ENCODE measurements around the gene ROCK2.

Gene ROCK2

GRCh38 chr2:11388262-11389051 is 44.0 kb upstream of the ROCK2 start:
- no peak for DNase-seq (ENCODE audit: low spot score)
- in situ Hi-C loops (cut with MboI; ENCODE audit: low sequenced_read_pairs, unreplicated experiment), result no loop called here
- TF ChIP-seq CTCF (IDR thresholded peaks at IDR 0.05; ENCODE audit: borderline replicate concordance, control extremely low read depth, extremely low read depth, insufficient read depth, missing control alignments), result no peak

- TF ChIP-seq CTCF (IDR thresholded peaks at IDR 0.05; ENCODE audit: borderline replicate concordance, control extremely low read depth, extremely low read depth, insufficient read depth, missing control alignments), result no peak
- DNase-seq (ENCODE audit: low spot score), result no peak
- in situ Hi-C loops (cut with MboI; ENCODE audit: low sequenced_read_pairs, unreplicated experiment), result no loop called here
Observed at GRCh38 chr2:11387843-11388242, 43.4 kb upstream of the ROCK2 start.

GRCh38 chr2:11387100-11387390 is 42.6 kb upstream of the ROCK2 start:
- TF ChIP-seq CTCF (IDR thresholded peaks at IDR 0.05; ENCODE audit: borderline replicate concordance, control extremely low read depth, extremely low read depth, insufficient read depth, missing control alignments), result no peak
- DNase-seq (ENCODE audit: low spot score), result no peak
- in situ Hi-C loops (cut with MboI; ENCODE audit: low sequenced_read_pairs, unreplicated experiment), result no loop called here

GRCh38 chr2:11385847-11386246 is 41.4 kb upstream of the ROCK2 start:
- no peak for DNase-seq (ENCODE audit: low spot score)

GRCh38 chr2:11385216-11385615 is 40.8 kb upstream of the ROCK2 start:
- no peak for DNase-seq (ENCODE audit: low spot score)
- in situ Hi-C loops (cut with MboI; ENCODE audit: low sequenced_read_pairs, unreplicated experiment), result no loop called here
- no peak for TF ChIP-seq CTCF (IDR thresholded peaks at IDR 0.05; ENCODE audit: borderline replicate concordance, control extremely low read depth, extremely low read depth, insufficient read depth, missing control alignments)

More at GRCh38 chr2:11385847-11386246, 41.4 kb upstream of the ROCK2 start:
- no peak for TF ChIP-seq CTCF (IDR thresholded peaks at IDR 0.05; ENCODE audit: borderline replicate concordance, control extremely low read depth, extremely low read depth, insufficient read depth, missing control alignments)
- in situ Hi-C loops (cut with MboI; ENCODE audit: low sequenced_read_pairs, unreplicated experiment), result no loop called here

- TF ChIP-seq CTCF (IDR thresholded peaks at IDR 0.05; ENCODE audit: borderline replicate concordance, control extremely low read depth, extremely low read depth, insufficient read depth, missing control alignments), result no peak
- in situ Hi-C loops (cut with MboI; ENCODE audit: low sequenced_read_pairs, unreplicated experiment), result no loop called here
- no peak for DNase-seq (ENCODE audit: low spot score)
Observed at GRCh38 chr2:11379558-11379957, 35.1 kb upstream of the ROCK2 start.

Data from GM13976 (cell line).